HG03060 (cell line): ENCODE results near the gene JPT2.

ENCODE experiments used
- ATAC-seq: cut with Tn5 transposase; IDR thresholded peaks from one replicate; pipeline ENCODE4 v1.9.1; 2021; ENCODE audit warnings: low read depth, moderate number of reproducible peaks; ENCODE audit not compliant: unreplicated experiment

Gene JPT2

DNA sequence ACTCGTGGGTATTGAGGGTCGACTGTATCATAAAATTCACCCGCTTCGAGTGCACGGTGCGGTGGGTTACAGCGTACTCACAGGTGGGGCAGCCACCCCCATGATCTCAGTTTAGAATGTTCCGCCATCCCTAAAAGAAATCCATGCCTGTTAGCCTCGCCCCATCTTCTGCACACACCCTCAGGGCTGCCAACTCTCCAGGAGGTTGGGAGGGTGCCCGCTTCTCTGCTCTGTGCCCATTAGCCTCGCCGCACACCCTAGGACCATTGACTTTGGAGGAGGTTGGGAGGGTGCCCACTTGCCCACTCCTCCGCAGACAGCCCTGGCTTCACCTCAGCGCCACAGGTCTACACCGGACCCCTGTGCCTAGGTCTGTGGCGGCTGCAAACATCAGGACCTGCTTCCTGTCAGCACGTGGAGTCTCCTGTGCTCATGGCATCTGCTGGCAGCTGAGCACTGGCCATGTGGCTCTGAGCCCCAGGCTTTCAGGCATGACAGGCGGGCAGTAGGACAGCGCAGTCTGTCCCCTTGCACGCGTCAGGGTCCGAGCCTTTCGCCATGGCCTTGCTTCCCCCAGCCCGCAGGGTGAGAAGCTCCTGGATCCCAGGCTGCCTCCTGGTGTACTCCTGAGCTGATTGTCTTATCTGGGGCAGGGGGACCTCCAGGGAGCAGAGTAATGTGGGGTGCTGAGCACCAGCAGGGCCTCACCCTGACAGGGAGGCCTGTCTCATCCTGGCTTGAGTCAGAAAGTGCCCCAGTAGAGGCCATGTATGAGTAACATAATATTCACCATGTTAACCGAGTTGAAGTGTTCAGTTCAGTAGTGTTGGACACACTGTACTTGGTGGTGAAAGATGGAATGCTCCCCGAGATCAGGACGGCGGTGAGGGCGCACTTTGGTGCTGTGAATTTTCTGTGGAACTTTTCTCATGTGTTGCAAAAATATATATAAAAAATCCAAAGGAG, 71.4 kb downstream of the JPT2 start:
- no peak for ATAC-seq
